ENCODE data around the gene NDUFS3. TPM values are rescaled to one million over a fixed set of nuclear protein-coding genes. Genes with fewer than 3 reads are reported as not detected.

The NDUFS3 gene
- total RNA-seq, 1 donor = 35.3 TPM

GRCh38 chr11:47592970-47593369, 14.1 kb downstream of the NDUFS3 start:
- Histone ChIP-seq H3K9me3 (ENCODE audit: low read depth, low read length) (no peaks in the 10 kb centered on the region), H3K4me3 (ENCODE audit: low read length) (no peak overlapping the region), H3K4me1 (ENCODE audit: insufficient read depth, low read length) (peaks cover 26% of the 10 kb centered on the region), H3K27me3 (ENCODE audit: insufficient read depth, low read length) (peaks cover 26% of the 10 kb centered on the region)

- peaks cover 21% of the 10 kb centered on the region for H3K4me1 ChIP-seq (ENCODE audit: insufficient read depth, low read length)
- peaks cover 26% of the 10 kb centered on the region for H3K27me3 ChIP-seq (ENCODE audit: insufficient read depth, low read length)
- no peak overlapping the region for H3K4me3 ChIP-seq (ENCODE audit: low read length)
- H3K9me3 ChIP-seq (ENCODE audit: low read depth, low read length) = no peaks in the 10 kb centered on the region
These were observed 14.6 kb downstream of the NDUFS3 start for GRCh38 chr11:47593492-47593933.

GRCh38 chr11:47593934-47594855, 15.3 kb downstream of the NDUFS3 start, which contains the start of gene C1QTNF4:
TSS of gene C1QTNF4 (minus strand) at chr11:47594411. CDS start at chr11:47590810, 3,601 bp downstream.
- peaks cover 26% of the 10 kb centered on the region for H3K27me3 ChIP-seq (ENCODE audit: insufficient read depth, low read length)
- H3K9me3 ChIP-seq (ENCODE audit: low read depth, low read length) = no peaks in the 10 kb centered on the region
- no peak within 1 kb of the TSS for H3K4me3 ChIP-seq (ENCODE audit: low read length)
- peaks cover 20% of the 10 kb centered on the region for H3K4me1 ChIP-seq (ENCODE audit: insufficient read depth, low read length)

GRCh38 chr11:47595029-47595428, 16.2 kb downstream of the NDUFS3 start:
- Histone ChIP-seq H3K9me3 (ENCODE audit: low read depth, low read length) (no peaks in the 10 kb centered on the region), H3K27me3 (ENCODE audit: insufficient read depth, low read length) (peaks cover 26% of the 10 kb centered on the region), H3K4me3 (ENCODE audit: low read length) (no peak overlapping the region), H3K4me1 (ENCODE audit: insufficient read depth, low read length) (peaks cover 20% of the 10 kb centered on the region)

- Histone ChIP-seq H3K9me3 (ENCODE audit: low read depth, low read length) (no peaks in the 10 kb centered on the region), H3K27me3 (ENCODE audit: insufficient read depth, low read length) (peaks cover 26% of the 10 kb centered on the region), H3K4me3 (ENCODE audit: low read length) (no peak overlapping the region), H3K4me1 (ENCODE audit: insufficient read depth, low read length) (peaks cover 20% of the 10 kb centered on the region)
These were observed 17.1 kb downstream of the NDUFS3 start for GRCh38 chr11:47595967-47596366.

GRCh38 chr11:47599902-47600301, 21.0 kb downstream of the NDUFS3 start:
- Histone ChIP-seq H3K9me3 (ENCODE audit: low read depth, low read length) (no peaks in the 10 kb centered on the region), H3K4me3 (ENCODE audit: low read length) (no peak overlapping the region), H3K4me1 (ENCODE audit: insufficient read depth, low read length) (no peaks in the 10 kb centered on the region), H3K27me3 (ENCODE audit: insufficient read depth, low read length) (peaks cover 2% of the 10 kb centered on the region)

- Histone ChIP-seq H3K4me3 (ENCODE audit: low read length) (no peak overlapping the region), H3K27me3 (ENCODE audit: insufficient read depth, low read length) (no peaks in the 10 kb centered on the region), H3K9me3 (ENCODE audit: low read depth, low read length) (no peaks in the 10 kb centered on the region), H3K4me1 (ENCODE audit: insufficient read depth, low read length) (no peaks in the 10 kb centered on the region)
These were observed 24.4 kb downstream of the NDUFS3 start for GRCh38 chr11:47603295-47603694.

- H3K4me1 ChIP-seq (ENCODE audit: insufficient read depth, low read length) = no peaks in the 10 kb centered on the region
- H3K9me3 ChIP-seq (ENCODE audit: low read depth, low read length) = no peaks in the 10 kb centered on the region
- H3K27me3 ChIP-seq (ENCODE audit: insufficient read depth, low read length) = no peaks in the 10 kb centered on the region
- H3K4me3 ChIP-seq (ENCODE audit: low read length) = no peak overlapping the region
These were observed 27.0 kb downstream of the NDUFS3 start for GRCh38 chr11:47605921-47606320.

GRCh38 chr11:47606731-47607130, 27.9 kb downstream of the NDUFS3 start:
- no peaks in the 10 kb centered on the region for H3K27me3 ChIP-seq (ENCODE audit: insufficient read depth, low read length)
- no peaks in the 10 kb centered on the region for H3K9me3 ChIP-seq (ENCODE audit: low read depth, low read length)
- no peak overlapping the region for H3K4me3 ChIP-seq (ENCODE audit: low read length)
- H3K4me1 ChIP-seq (ENCODE audit: insufficient read depth, low read length) = peaks cover 7% of the 10 kb centered on the region

GRCh38 chr11:47607380-47607779, 28.5 kb downstream of the NDUFS3 start:
- Histone ChIP-seq H3K9me3 (ENCODE audit: low read depth, low read length) (no peaks in the 10 kb centered on the region), H3K27me3 (ENCODE audit: insufficient read depth, low read length) (no peaks in the 10 kb centered on the region), H3K4me1 (ENCODE audit: insufficient read depth, low read length) (peaks cover 10% of the 10 kb centered on the region), H3K4me3 (ENCODE audit: low read length) (no peak overlapping the region)

- Histone ChIP-seq H3K27me3 (ENCODE audit: insufficient read depth, low read length) (no peaks in the 10 kb centered on the region), H3K4me1 (ENCODE audit: insufficient read depth, low read length) (peaks cover 10% of the 10 kb centered on the region), H3K9me3 (ENCODE audit: low read depth, low read length) (no peaks in the 10 kb centered on the region), H3K4me3 (ENCODE audit: low read length) (no peak overlapping the region)
These were observed 30.8 kb downstream of the NDUFS3 start for GRCh38 chr11:47609675-47610074.

GRCh38 chr11:47611348-47611794, 32.5 kb downstream of the NDUFS3 start:
- Histone ChIP-seq H3K27me3 (ENCODE audit: insufficient read depth, low read length) (no peaks in the 10 kb centered on the region), H3K4me3 (ENCODE audit: low read length) (no peak overlapping the region), H3K9me3 (ENCODE audit: low read depth, low read length) (no peaks in the 10 kb centered on the region), H3K4me1 (ENCODE audit: insufficient read depth, low read length) (peaks cover 10% of the 10 kb centered on the region)

- Histone ChIP-seq H3K9me3 (ENCODE audit: low read depth, low read length) (no peaks in the 10 kb centered on the region), H3K27me3 (ENCODE audit: insufficient read depth, low read length) (no peaks in the 10 kb centered on the region), H3K4me1 (ENCODE audit: insufficient read depth, low read length) (peaks cover 10% of the 10 kb centered on the region), H3K4me3 (ENCODE audit: low read length) (no peak overlapping the region)
These were observed 36.4 kb downstream of the NDUFS3 start for GRCh38 chr11:47615249-47615648.

- Histone ChIP-seq H3K27me3 (ENCODE audit: insufficient read depth, low read length) (no peaks in the 10 kb centered on the region), H3K4me1 (ENCODE audit: insufficient read depth, low read length) (peaks cover 2% of the 10 kb centered on the region), H3K4me3 (ENCODE audit: low read length) (no peak overlapping the region), H3K9me3 (ENCODE audit: low read depth, low read length) (no peaks in the 10 kb centered on the region)
These were observed 38.0 kb downstream of the NDUFS3 start for GRCh38 chr11:47616726-47617416.

- Histone ChIP-seq H3K9me3 (ENCODE audit: low read depth, low read length) (no peaks in the 10 kb centered on the region), H3K27me3 (ENCODE audit: insufficient read depth, low read length) (no peaks in the 10 kb centered on the region), H3K4me1 (ENCODE audit: insufficient read depth, low read length) (no peaks in the 10 kb centered on the region), H3K4me3 (ENCODE audit: low read length) (no peak overlapping the region)
These were observed 38.5 kb downstream of the NDUFS3 start for GRCh38 chr11:47617417-47617809.
